ENCODE measurements around the gene SPTB.
A peak's percentile ranks its signal among the peaks of the same experiment; 100 is the strongest.

The SPTB gene

DNA sequence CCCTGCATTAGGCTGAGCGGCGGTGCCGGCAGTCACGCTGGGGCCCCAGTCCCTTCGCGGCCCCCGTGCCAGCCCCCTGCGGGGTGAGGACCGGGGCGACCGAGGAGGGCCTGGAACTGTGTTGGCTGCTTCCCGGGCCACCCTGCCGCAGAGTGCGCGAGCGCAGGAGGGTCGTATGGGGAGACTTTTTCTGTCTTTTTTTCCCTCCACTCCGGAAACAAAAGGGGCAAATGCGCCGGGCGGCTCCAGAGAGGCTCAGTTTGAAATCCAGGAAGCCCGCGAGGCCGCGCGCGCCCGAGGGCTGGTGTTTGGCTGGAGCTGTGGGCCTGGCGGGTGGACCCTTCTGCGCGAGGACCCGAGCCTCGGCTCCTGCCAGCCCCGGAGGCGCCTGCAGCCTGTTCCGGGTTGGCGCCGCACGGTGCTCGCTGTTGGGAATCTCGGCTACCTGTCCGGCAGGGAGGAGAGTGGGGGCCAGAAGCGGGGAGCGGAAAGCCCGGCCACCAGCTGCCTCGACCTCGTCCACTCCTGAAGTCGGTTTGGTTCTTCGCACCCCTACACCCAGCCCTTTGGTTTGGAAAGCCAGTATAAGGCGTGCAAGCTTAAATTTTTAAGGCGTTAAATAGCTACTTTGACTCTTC, 174.8 kb downstream of the SPTB start:
- peak; percentile 44 for DNase-seq

DNA sequence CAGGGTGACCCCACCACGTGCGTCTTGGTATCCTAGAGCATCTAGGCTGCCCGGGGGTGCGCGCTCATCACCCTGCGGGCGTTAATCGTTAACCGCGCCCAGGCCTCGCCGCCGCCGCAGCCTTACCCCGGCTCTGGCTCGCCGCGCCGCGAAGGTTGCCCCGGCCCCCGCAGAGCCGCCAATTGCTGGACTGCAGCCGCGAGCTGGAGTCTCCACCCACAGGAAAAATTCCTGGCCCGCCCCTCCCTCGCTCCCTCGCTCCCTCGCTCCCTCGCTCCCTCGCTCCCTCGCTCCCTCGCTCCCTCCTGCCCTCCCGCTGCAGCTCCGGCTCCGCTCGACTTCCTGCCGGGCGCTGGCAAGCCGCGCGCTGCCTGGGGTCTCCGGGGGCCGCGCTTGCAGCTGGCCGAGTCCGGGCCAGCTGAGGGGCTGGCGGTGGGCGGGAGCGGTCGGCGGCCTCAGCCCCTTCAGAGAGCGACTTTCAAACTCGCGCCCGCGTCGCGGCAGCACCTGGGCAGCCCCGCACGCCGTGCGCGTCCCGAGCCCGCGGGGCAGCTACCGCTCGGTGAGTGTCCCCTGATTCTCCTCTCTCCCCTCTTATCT, 175.5 kb downstream of the SPTB start, which contains the start of gene PLEKHG3:
TSS of gene PLEKHG3 (plus strand) at position 282 of the 600 bp plus-strand sequence. CDS start 23,208 bp downstream, outside the sequence.
- DNase-seq = peak; percentile 85

DNA sequence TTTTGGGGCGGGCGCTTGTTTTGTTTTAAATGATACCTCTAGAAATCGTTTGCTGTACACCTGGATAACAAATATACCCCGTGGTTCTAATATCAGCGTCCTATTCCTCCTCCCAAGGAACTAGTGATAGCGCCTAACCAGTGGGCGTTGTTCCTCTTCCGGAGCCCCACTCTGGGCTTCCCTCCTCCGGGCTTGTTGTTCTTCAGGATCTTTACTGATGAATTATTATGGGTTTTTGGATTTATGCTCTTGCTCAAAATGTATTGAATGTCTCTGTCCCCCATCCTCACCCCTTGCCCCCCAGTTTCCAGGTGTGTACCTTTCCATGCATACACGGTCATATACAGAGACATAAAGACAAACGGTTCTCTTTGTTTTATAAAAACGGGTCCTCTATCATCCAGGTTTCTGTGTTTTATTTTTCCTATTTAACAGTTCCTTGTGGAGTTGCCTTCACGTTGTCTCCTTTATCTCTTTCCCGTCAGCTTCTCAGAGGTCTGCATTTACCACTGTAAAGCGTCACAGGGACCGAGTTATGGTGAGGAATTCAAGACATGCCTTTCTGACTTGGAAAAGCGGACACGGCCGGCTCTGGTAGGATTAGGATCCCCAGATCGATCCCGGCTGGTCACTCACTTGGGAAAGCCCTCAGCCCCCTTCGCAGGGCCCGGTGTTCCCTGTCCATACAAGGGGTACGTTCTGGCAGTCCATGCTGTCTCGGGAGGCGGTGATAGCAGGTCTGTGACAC, 176.1 kb downstream of the SPTB start:
- no peak for DNase-seq

DNA sequence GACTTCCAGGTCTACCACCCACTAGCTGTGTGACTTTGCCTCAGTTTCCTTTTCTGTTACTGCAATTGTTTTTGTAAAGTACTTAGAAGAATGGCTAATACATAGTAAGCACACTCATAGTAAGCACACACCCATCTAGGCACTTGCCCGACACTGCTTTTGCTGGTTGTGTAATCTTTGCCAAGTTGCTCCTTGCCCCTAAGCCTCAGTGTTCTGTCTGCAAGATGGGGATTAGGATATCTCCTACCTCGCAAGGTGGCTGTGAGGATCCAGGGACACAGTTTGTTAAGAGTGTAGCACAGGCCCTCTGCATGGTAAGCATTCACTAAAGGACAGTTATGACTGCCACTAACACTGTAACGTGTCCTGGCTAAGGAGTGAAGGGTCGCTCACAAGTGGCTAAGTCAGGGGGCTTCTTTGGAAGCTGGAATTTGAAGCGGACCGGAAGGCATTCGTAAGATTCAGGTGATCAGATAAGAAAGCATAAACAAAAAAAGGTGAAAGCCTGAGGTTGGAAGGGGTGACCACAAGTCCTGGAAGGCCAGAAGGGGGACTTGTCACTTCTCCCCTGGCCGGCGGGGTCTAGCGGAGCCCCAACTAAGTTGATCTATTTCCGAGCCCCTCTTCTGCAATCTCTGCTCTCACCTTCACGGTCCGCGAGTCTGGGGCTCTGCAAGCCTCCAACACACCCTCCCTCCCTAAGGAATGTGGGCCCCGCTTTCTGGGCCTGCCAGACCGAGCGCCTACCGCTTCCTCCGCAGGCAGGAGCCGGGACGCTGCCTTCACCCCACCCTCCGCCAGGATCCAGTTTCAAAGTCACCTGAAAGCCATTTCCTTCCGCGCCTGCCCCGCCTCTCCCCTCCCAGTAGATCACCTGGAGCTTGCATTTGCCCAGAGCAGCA, 177.0 kb downstream of the SPTB start:
- DNase-seq = peak; percentile 38

DNA sequence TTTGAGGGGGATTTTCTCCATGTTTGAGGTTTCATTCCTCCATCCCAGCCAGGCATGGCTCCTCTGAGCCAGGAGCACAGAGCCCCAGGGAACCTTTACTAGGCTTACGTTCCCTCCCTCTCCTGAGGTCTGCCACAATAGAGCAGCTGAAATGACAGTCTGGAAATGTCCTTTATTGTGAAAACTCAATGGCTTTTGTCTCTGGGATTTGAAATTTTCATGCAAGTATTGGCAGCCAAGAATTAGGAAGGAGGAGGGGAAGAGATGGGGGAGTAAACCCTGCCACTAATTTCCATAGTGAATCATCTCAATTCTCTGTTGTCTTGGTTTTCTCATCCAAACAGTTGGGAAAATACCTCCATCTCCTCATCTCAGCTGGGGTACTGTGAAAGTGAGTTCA, 178.0 kb downstream of the SPTB start:
- DNase-seq = peak; percentile 9

DNA sequence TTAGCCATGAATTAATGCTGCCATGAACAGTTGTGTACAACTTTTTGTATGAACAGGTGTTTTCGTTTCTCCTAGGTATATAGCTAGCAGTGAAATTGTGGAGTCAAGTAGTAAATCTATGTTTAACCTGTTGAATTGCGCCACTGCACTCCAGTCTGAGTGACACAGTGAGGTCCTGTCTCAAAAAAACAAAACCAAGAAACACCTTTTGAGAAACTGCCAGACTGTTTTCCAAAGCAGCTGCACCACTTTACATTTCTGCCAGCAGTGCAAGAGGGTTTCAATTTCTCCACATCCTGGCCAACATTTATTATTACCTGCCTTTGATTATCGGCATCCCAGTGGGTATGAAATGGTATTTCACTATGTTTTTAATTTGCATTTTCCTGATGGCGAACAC, 178.8 kb downstream of the SPTB start:
- DNase-seq = peak; percentile 2

DNA sequence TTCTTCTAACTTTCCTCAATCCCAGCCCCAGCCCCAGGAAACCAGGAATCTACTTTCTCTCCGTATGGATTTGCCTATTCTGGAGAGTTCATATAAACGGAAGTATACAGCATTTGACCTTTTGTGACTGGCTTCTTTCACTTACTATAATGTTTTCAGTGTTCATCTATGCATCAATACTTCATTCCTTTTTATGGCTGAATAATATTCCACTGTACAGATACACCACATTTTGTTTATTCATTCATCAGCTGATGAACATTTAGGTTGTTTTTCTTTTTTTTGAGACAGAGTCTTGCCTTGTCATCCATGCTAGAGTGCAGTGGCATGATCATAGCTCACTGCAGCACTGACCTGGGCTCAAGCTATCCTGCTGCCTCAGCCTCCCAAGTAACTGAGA, 179.4 kb downstream of the SPTB start:
- DNase-seq = no peak

DNA sequence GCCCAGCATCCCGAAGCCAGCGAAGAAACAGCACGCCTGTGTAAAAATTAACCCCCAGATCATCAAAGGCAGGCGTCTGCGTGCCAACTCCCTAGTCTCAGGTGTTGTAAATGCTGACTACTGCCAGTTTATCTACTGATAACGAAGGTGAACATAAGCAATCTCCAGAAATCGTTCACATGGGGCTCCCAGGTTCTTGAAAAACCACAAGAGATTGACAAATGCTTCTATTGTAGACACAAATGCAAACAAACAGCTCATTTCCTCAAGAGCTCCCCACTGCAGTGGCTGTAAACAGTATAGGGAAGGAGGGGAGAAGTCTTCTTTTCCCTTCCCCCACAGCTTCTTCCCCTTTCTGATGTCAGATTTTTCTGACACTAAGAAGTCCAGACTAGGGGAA, 180.8 kb downstream of the SPTB start:
- peak; percentile 16 for DNase-seq

DNA sequence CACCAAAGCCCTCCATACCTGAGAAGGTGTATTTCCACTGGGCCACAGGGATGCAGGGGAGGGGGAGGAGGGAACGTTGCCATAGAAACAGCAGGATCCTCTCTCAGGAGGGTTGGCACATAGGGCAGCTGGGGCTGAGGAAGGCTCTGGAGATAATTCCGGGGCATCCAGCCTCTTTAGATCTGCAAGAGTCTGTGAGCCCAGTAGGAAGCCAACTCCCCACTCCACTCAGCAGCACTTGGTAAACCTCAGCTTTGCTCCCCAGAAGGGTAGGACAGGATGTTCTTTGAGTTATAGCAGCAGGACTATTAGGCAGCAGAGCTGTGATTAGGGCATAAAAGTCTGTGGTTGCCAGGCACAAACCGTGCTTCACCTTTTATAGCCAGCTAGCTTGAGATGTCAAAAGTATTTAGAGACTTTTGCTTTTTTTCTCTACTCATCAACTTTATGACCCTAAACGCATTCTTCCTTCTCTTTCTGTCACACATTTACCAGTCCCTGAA, 183.3 kb downstream of the SPTB start:
- DNase-seq = peak; percentile 10
